ENCODE measurements around the gene VENTX. TPM values are rescaled to one million over a fixed set of nuclear protein-coding genes. Genes with fewer than 3 reads are reported as not detected.

The VENTX gene
- polyA plus RNA-seq, 3 donors: 1.4 to 56.0 (median 1.6) TPM

- H3K4me1 ChIP-seq (ENCODE audit: control insufficient read depth in 1 of 2, insufficient read depth in 2 of 2, low read length in 2 of 2): no peaks in the 10 kb centered on the region
- intact Hi-C loops (cut with micrococcal nuclease): no loop called here
- H3K36me3 ChIP-seq (replicated peaks in 1 of 2; ENCODE audit: control insufficient read depth in 1 of 2, insufficient read depth in 2 of 2, low read length in 2 of 2): no peaks in the 10 kb centered on the region
- H3K27me3 ChIP-seq (ENCODE audit: control insufficient read depth in 2 of 2, insufficient read depth in 2 of 2, low read length in 2 of 2): peaks cover 0 to 2% of the 10 kb centered on the region in 2 donors
- no peak overlapping the region for H3K27ac Mint-ChIP-seq
- H4K20me1 ChIP-seq (ENCODE audit: insufficient read depth, low read length): no peaks in the 10 kb centered on the region
- H3K27ac ChIP-seq (ENCODE audit: low read depth in 1 of 2, low read length in 2 of 2): no peak overlapping the region
- 93% methylated on average over 31 of the region's 32 CpGs for WGBS (ENCODE audit: insufficient coverage)
- H3K9me3 ChIP-seq (replicated peaks in 1 of 2; ENCODE audit: control insufficient read depth in 1 of 2, insufficient read depth in 1 of 2, low read length in 2 of 2): no peaks in the 10 kb centered on the region
- H3K4me1 Mint-ChIP-seq: no peaks in the 10 kb centered on the region
- no peak overlapping the region for H2AFZ ChIP-seq (ENCODE audit: insufficient read depth, low read depth, low read length, poor library complexity, severe bottlenecking)
- no peaks in the 10 kb centered on the region for H3K79me2 ChIP-seq (ENCODE audit: insufficient read depth, low read length)
- H3K4me3 Mint-ChIP-seq: no peak overlapping the region
- H3K4me3 ChIP-seq (replicated peaks in 1 of 3; ENCODE audit: low read depth in 2 of 3, low read length in 3 of 3): no peak overlapping the region
- no peak overlapping the region for H3K9ac ChIP-seq (ENCODE audit: insufficient read depth, low read length, poor library complexity, severe bottlenecking)
- no peaks in the 10 kb centered on the region for H3K36me3 Mint-ChIP-seq
- TF ChIP-seq CTCF (IDR thresholded peaks at IDR 0.05): no peak
- no peak for DNase-seq
- H3K9me3 Mint-ChIP-seq: no peaks in the 10 kb centered on the region
- H3K4me2 ChIP-seq (replicated peaks; ENCODE audit: extremely low read depth, low read length, poor library complexity, severe bottlenecking): no peak overlapping the region
- peaks cover 0 to 7% (median 6%) of the 10 kb centered on the region in 3 donors for H3K27me3 Mint-ChIP-seq (ENCODE audit: low read depth in 3 of 3)
These were observed 23.8 kb upstream of the VENTX start for GRCh38 chr10:133213641-133214467.

- H3K36me3 ChIP-seq (replicated peaks in 1 of 2; ENCODE audit: control insufficient read depth in 1 of 2, insufficient read depth in 2 of 2, low read length in 2 of 2): no peaks in the 10 kb centered on the region
- H3K9me3 ChIP-seq (replicated peaks in 1 of 2; ENCODE audit: control insufficient read depth in 1 of 2, insufficient read depth in 1 of 2, low read length in 2 of 2): no peaks in the 10 kb centered on the region
- intact Hi-C loops (cut with micrococcal nuclease): no loop called here
- no peak overlapping the region for H3K4me2 ChIP-seq (replicated peaks; ENCODE audit: extremely low read depth, low read length, poor library complexity, severe bottlenecking)
- no peaks in the 10 kb centered on the region for H3K79me2 ChIP-seq (ENCODE audit: insufficient read depth, low read length)
- WGBS (ENCODE audit: insufficient coverage): 87% methylated on average over 22 of the region's 28 CpGs
- Mint-ChIP-seq H3K4me1 (no peaks in the 10 kb centered on the region), H3K36me3 (no peaks in the 10 kb centered on the region), H3K4me3 (no peak overlapping the region), H3K27ac (no peak overlapping the region), H3K9me3 (no peaks in the 10 kb centered on the region), H3K27me3 (ENCODE audit: low read depth in 3 of 3) (peaks cover 3 to 15% (median 14%) of the 10 kb centered on the region in 3 donors)
- no peaks in the 10 kb centered on the region for H4K20me1 ChIP-seq (ENCODE audit: insufficient read depth, low read length)
- no peak overlapping the region for H2AFZ ChIP-seq (ENCODE audit: insufficient read depth, low read depth, low read length, poor library complexity, severe bottlenecking)
- no peaks in the 10 kb centered on the region for H3K4me1 ChIP-seq (ENCODE audit: control insufficient read depth in 1 of 2, insufficient read depth in 2 of 2, low read length in 2 of 2)
- H3K27me3 ChIP-seq (ENCODE audit: control insufficient read depth in 2 of 2, insufficient read depth in 2 of 2, low read length in 2 of 2): peaks cover 0 to 7% of the 10 kb centered on the region in 2 donors
- no peak overlapping the region for H3K27ac ChIP-seq (ENCODE audit: low read depth in 1 of 2, low read length in 2 of 2)
- H3K9ac ChIP-seq (ENCODE audit: insufficient read depth, low read length, poor library complexity, severe bottlenecking): no peak overlapping the region
- no peak for TF ChIP-seq CTCF (IDR thresholded peaks at IDR 0.05)
- H3K4me3 ChIP-seq (replicated peaks in 1 of 3; ENCODE audit: low read depth in 2 of 3, low read length in 3 of 3): no peak overlapping the region
- DNase-seq: no peak
These were observed 22.9 kb upstream of the VENTX start for GRCh38 chr10:133214468-133215410.
